ENCODE measurements around the gene CDX2.

Gene CDX2

DNA sequence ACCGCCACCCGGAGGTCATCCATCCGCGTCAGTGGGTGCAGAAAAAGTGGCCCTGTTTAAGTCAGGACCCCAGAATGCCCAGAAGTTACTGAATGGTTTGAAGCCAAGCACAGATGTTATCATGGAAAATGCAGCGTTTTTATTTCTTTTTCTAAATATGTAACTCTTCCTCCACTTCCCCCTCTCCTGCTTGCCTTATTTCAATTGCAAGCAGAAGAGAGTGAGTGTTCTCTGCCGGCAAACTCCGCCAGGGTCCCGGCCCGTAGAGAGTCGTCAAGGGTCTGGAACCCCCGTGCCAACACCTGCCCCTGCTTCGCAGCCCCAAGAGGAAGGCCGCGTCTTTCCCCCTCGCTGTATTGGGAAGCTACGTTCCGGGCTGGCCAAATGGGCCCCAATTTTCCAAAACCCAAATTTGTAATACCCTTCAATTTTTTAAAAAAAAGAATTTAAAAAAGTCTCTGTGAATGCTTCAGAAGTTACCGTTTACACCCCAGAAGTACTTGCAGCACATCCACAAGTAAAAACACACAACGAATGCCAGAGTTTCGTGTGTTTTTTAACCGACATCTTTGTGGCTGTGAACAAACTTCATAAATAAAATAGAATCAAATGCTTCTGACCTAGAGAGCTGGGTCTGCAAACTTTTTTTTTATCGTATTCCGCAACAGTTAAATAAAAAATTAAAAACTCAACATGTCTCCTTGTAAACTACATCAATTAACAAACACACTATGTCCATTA lies 50.0 kb downstream of the CDX2 start:
- H3K4me1 ChIP-seq (ENCODE audit: insufficient read depth, low read length), result peaks cover 4% of the 10 kb centered on the region
- H3K9me3 ChIP-seq (ENCODE audit: low read length), result peaks cover 2% of the 10 kb centered on the region
- H3K36me3 ChIP-seq (ENCODE audit: insufficient read depth, low read length), result no peaks in the 10 kb centered on the region
- peaks cover 86% of the 10 kb centered on the region for H3K27me3 ChIP-seq (ENCODE audit: insufficient read depth, low read length)
- H2AFZ ChIP-seq (ENCODE audit: low read depth, low read length), result no peak overlapping the region
- H3K4me3 ChIP-seq (ENCODE audit: low read length), result no peak overlapping the region

DNA sequence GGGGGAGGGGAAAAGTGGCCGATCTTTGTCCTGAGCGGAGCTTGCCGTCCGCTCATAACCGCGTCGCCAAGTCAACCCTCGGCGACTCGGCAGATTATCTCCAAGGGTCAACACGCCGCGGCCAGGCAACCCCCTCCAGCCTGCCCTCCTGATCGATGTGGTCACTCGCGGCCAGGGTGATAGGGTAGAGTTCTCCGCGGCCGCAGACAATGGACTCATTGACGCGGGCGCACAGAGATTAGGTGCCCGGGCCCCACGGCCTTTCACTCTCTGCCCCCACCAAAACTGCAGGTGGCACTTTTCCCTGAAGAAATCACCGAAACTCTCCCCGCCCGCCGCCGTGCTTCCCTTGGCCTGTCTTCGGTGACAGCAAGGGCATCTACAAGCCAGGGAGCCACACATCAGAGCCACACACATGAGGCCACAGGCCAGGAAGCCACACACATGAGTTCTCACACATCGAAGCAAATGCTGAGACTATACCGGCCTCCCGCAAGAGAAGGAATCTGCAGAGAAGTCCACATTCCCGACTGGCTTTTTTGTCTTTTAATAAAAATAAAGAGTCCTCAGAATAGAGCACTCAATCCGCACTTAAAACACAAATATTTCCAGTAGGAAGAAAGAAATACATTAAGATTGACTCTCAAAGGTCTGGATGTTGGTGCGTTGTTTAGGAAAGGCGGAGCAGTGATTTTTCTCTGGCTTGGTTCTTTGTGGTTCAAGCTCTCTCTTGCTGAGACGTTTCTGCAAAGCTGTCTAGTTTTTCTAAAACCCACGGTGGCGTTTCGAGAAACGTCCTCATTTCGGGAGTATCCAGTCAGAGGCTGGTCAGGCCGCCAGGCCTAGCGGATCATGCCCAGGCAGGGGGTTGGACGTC lies 50.8 kb downstream of the CDX2 start:
- H3K36me3 ChIP-seq (ENCODE audit: insufficient read depth, low read length), result no peaks in the 10 kb centered on the region
- no peak overlapping the region for H2AFZ ChIP-seq (ENCODE audit: low read depth, low read length)
- H3K27me3 ChIP-seq (ENCODE audit: insufficient read depth, low read length), result peaks cover 85% of the 10 kb centered on the region
- peaks cover 2% of the 10 kb centered on the region for H3K9me3 ChIP-seq (ENCODE audit: low read length)
- no peak overlapping the region for H3K4me3 ChIP-seq (ENCODE audit: low read length)
- peaks cover 4% of the 10 kb centered on the region for H3K4me1 ChIP-seq (ENCODE audit: insufficient read depth, low read length)

DNA sequence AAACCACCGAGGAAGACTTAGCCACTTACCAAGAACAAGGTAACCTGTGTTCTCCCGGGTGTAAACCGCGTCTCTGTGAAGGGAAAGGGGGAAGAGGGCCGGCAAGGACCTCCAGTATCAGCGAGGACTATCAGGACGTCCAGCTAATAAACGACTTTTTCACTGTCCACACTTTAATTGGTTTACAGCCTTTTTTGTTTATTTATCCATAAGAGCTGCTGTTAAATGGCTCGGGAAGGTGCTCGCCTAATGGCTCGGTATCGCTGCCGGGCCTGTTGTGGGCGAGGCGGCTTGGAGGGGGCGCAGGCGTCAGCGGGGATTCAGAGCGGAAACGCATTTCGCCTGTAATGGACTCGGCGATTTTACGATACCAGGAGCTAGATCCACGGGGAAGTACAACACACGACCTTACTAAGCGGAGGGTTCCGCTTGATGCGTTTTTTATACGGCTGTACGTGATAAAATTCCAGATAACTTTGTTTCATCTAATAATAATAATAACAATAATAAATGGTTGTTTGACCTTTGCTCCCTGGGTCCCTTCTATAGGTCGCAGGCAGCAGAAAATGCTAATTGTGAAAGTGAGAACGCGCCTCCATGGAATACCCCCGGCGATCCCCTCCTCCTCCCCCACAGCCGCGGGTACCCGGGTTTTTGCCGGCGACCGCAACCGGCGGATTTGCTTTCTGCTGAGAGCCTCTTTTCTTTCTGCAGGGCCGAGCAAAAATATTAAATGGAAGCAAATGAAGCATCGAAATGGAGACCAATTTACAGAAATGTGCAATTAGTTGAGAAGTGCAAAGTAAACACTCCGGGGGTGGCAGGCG lies 51.8 kb downstream of the CDX2 start:
- Histone ChIP-seq H3K4me3 (ENCODE audit: low read length) (no peak overlapping the region), H3K36me3 (ENCODE audit: insufficient read depth, low read length) (no peaks in the 10 kb centered on the region), H3K27me3 (ENCODE audit: insufficient read depth, low read length) (peaks cover 77% of the 10 kb centered on the region), H2AFZ (ENCODE audit: low read depth, low read length) (no peak overlapping the region), H3K4me1 (ENCODE audit: insufficient read depth, low read length) (peaks cover 4% of the 10 kb centered on the region), H3K9me3 (ENCODE audit: low read length) (peaks cover 2% of the 10 kb centered on the region)

DNA sequence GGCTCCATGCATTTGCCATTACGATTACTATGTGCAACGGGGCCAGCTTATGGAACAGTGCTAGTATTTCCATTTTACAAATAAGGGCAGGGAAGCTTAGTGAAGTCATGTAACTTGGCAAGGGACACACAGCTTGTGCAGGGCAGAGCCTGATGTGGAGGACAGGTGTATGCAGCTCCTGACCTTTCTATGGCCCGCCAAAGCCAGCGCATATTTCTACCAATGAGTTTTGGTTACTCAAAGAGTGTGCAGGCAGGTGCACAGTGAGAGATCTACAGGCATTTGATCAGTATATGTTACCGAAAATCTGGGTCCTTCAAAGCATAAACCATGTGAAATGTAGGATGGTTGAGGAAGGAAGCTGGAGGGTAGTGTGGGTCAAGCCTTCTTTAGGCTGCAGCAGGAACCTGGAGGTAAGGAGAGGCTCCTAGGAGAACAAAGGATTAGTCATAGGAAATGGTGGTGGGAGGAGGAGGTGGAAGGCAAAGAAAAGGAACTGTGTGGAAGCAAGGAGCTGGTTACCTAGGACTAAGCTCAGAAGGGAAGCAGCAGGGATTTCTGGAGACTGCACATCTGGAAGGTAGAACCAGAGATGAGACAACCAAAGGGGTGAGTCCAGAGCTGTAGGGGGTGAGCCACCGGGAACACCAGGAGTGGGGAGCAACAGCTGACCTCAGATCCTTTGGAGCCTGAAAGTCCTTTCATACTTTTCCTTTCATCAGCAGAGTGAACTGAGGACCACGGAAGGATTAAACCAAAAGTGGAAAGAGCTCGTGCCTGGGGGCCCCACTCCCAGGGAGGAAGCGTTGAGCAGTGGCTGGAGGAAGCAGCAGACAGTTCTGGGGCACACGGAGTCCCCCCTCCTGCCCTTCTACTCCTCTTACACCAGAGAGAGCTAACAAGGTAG lies 53.6 kb downstream of the CDX2 start:
- no peak overlapping the region for H2AFZ ChIP-seq (ENCODE audit: low read depth, low read length)
- H3K27me3 ChIP-seq (ENCODE audit: insufficient read depth, low read length), result peaks cover 61% of the 10 kb centered on the region
- H3K4me3 ChIP-seq (ENCODE audit: low read length), result no peak overlapping the region
- H3K4me1 ChIP-seq (ENCODE audit: insufficient read depth, low read length), result no peaks in the 10 kb centered on the region
- no peaks in the 10 kb centered on the region for H3K36me3 ChIP-seq (ENCODE audit: insufficient read depth, low read length)
- H3K9me3 ChIP-seq (ENCODE audit: low read length), result peaks cover 2% of the 10 kb centered on the region

DNA sequence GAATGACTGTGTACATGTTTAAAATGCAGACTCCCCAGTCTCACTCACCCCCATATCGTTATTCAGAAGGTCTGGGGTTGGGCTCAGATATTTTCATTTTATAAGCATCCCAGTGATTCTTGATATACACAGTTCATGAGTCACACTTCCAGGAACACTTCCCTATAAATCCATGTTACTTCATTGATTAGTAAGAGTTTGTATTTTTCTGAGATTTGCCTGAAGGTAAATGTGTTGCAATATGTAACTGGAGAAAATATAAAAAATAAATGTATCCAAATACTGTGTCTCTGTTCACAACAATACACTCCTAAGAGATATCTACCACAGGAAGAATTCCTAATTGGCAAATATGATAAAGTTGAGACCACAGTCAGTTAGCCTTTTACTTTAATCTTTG lies 56.0 kb downstream of the CDX2 start:
- Histone ChIP-seq H3K36me3 (ENCODE audit: insufficient read depth, low read length) (no peaks in the 10 kb centered on the region), H3K4me1 (ENCODE audit: insufficient read depth, low read length) (no peaks in the 10 kb centered on the region), H3K4me3 (ENCODE audit: low read length) (no peak overlapping the region), H2AFZ (ENCODE audit: low read depth, low read length) (no peak overlapping the region), H3K9me3 (ENCODE audit: low read length) (no peaks in the 10 kb centered on the region), H3K27me3 (ENCODE audit: insufficient read depth, low read length) (peaks cover 43% of the 10 kb centered on the region)

DNA sequence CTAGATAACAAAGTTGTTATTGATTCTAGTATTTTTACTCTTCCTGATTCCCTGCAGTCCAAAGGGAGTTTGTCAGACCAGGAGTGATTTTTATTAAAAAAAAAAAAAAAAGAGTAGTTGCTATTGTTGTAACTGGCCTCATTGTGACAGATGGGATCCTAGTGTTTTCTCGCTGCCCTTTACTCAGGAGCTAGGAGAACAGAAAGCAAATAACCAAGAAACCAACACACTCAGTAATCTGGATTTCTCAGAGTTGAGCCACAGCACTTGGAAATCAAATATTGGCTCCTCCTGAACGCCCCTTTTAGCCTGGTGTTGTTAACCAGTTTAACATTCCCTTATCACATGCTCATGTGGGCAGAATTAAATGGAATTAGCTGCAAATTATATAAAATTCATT lies 57.6 kb downstream of the CDX2 start:
- peaks cover 35% of the 10 kb centered on the region for H3K27me3 ChIP-seq (ENCODE audit: insufficient read depth, low read length)
- H3K4me3 ChIP-seq (ENCODE audit: low read length), result no peak overlapping the region
- H3K4me1 ChIP-seq (ENCODE audit: insufficient read depth, low read length), result no peaks in the 10 kb centered on the region
- H2AFZ ChIP-seq (ENCODE audit: low read depth, low read length), result no peak overlapping the region
- no peaks in the 10 kb centered on the region for H3K36me3 ChIP-seq (ENCODE audit: insufficient read depth, low read length)
- no peaks in the 10 kb centered on the region for H3K9me3 ChIP-seq (ENCODE audit: low read length)
